Measurements from ENCODE around the gene C16orf95.

DNA sequence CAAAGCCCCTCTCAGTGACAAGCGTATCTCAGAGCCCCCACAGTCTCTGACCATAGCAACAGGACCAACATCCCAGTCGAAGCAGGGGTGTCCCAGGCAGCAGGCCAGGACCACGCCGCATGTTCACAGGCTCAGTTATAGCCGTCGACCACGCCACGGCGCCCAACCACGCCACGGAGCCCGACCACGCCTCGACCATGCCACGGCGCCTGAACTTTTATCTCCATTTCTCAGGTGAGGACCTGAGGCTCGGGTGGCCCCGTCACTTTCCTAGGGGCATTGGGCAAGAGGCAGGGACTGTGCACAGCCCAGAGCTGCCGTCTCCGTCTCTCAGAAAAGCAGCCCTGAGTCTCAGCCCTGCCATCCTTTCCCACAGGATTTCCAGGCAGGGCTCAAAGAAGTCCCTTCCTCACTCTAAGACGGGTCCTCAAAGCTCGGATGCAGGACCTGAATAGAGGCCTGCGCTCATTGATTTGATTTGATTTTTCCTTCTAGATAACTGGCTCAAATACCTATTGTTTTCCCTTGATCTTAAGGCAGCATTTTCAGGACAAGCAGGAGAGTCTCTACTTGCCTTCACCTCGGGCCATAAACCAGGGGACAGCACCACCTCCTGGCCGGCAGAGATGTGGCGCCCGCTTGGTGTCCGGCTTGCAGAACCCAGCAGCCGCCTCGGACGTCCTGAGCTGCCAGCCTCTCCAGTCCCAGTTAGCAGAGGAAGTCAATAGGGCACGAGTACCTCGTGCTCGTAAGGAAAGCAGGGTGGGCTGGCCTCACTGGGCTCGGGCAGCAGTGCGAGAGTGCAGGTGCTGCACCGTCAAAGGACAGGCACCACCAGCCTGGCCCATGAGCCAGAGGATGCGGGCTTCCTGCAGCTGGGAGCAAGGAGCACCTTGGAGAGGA lies 38.8 kb downstream of the C16orf95 start:
- TF ChIP-seq EHMT2 (IDR thresholded peaks at IDR 0.05; ENCODE audit: low read depth) (no peak), BHLHE40 (IDR thresholded peaks at IDR 0.05; ENCODE audit: low read depth, low read length) (no peak), RFX5 (IDR thresholded peaks at IDR 0.05) (no peak)
- TF ChIP-seq, protein P1, sequence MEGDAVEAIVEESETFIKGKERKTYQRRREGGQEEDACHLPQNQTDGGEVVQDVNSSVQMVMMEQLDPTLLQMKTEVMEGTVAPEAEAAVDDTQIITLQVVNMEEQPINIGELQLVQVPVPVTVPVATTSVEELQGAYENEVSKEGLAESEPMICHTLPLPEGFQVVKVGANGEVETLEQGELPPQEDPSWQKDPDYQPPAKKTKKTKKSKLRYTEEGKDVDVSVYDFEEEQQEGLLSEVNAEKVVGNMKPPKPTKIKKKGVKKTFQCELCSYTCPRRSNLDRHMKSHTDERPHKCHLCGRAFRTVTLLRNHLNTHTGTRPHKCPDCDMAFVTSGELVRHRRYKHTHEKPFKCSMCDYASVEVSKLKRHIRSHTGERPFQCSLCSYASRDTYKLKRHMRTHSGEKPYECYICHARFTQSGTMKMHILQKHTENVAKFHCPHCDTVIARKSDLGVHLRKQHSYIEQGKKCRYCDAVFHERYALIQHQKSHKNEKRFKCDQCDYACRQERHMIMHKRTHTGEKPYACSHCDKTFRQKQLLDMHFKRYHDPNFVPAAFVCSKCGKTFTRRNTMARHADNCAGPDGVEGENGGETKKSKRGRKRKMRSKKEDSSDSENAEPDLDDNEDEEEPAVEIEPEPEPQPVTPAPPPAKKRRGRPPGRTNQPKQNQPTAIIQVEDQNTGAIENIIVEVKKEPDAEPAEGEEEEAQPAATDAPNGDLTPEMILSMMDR (IDR thresholded peaks at IDR 0.05), result peak; percentile 85
- TF ChIP-seq, protein P2, sequence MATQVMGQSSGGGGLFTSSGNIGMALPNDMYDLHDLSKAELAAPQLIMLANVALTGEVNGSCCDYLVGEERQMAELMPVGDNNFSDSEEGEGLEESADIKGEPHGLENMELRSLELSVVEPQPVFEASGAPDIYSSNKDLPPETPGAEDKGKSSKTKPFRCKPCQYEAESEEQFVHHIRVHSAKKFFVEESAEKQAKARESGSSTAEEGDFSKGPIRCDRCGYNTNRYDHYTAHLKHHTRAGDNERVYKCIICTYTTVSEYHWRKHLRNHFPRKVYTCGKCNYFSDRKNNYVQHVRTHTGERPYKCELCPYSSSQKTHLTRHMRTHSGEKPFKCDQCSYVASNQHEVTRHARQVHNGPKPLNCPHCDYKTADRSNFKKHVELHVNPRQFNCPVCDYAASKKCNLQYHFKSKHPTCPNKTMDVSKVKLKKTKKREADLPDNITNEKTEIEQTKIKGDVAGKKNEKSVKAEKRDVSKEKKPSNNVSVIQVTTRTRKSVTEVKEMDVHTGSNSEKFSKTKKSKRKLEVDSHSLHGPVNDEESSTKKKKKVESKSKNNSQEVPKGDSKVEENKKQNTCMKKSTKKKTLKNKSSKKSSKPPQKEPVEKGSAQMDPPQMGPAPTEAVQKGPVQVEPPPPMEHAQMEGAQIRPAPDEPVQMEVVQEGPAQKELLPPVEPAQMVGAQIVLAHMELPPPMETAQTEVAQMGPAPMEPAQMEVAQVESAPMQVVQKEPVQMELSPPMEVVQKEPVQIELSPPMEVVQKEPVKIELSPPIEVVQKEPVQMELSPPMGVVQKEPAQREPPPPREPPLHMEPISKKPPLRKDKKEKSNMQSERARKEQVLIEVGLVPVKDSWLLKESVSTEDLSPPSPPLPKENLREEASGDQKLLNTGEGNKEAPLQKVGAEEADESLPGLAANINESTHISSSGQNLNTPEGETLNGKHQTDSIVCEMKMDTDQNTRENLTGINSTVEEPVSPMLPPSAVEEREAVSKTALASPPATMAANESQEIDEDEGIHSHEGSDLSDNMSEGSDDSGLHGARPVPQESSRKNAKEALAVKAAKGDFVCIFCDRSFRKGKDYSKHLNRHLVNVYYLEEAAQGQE (IDR thresholded peaks at IDR 0.05), result no peak

All from A549 (cell line).